PC-3 (cell line): ENCODE data around the gene HECW1.

Experiments
- EZH2 ChIP-seq: fragments of 300-600 bp; sonication (generic); IDR thresholded peaks from one replicate; pipeline ENCODE4 v1.6.1; 2017; ENCODE audit warnings: antibody characterized with exemption, mild to moderate bottlenecking, low read length; ENCODE audit not compliant: unreplicated experiment
- TF ChIP-seq, protein P1 (sequence below): fragments of 300-600 bp; sonication (generic); conservative IDR thresholded peaks from 2 replicates; pipeline ENCODE4 v1.5.1; 2017; ENCODE audit warnings: antibody characterized with exemption, low read depth, mild to moderate bottlenecking, low read length

DNA sequence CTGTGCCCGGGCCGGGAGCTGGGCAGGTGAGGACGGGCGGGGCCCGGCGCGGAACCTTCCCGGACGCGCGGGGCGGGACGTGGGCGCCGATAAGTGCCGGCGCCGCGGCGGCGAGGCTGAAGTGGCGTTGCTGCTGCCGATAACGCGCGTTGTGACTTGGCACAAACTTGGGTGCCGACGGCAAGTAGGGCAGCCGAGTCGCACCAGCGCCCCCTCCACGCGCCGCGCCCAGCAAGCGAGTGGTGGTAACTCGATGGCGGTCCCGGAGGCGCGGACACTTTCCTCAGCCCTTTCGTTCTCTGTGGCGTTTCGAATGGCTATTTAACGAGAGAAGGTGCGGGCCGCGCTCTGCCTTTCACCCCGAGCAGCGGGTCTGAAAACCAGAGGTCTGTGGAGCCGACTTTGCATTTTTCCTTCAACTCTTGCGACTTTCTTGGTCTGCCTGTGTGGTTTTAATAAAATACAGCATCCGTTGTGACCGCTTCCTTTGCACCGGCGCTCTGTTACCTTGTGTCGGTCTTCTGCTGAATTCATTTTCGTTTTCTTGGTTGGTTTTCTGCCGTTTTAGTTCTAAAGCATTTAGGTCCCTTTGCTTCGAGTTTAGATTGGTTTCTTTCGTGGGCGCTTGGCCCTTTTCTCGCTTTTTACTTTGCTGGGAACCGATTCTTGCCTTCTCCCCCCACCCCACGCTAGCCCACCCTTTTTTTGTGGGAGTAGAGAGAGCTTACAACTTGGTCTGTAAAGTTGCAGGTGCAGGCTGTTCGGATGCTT is 471.2 kb downstream of the HECW1 start:
- TF ChIP-seq, protein P1, sequence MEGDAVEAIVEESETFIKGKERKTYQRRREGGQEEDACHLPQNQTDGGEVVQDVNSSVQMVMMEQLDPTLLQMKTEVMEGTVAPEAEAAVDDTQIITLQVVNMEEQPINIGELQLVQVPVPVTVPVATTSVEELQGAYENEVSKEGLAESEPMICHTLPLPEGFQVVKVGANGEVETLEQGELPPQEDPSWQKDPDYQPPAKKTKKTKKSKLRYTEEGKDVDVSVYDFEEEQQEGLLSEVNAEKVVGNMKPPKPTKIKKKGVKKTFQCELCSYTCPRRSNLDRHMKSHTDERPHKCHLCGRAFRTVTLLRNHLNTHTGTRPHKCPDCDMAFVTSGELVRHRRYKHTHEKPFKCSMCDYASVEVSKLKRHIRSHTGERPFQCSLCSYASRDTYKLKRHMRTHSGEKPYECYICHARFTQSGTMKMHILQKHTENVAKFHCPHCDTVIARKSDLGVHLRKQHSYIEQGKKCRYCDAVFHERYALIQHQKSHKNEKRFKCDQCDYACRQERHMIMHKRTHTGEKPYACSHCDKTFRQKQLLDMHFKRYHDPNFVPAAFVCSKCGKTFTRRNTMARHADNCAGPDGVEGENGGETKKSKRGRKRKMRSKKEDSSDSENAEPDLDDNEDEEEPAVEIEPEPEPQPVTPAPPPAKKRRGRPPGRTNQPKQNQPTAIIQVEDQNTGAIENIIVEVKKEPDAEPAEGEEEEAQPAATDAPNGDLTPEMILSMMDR, result no peak; the same call in 1 of the 2 replicates
- TF ChIP-seq EZH2, result no peak
